ENCODE results near the gene TAF11L13.

Gene TAF11L13

GRCh38 chr5:17663182-17663581 is 31.3 kb downstream of the TAF11L13 start:
- Mint-ChIP-seq H3K4me3 (no peak overlapping the region), H3K27me3 (ENCODE audit: low read depth) (no peaks in the 10 kb centered on the region), H3K4me1 (no peaks in the 10 kb centered on the region), H3K36me3 (ENCODE audit: low read depth) (no peaks in the 10 kb centered on the region), H3K9me3 (peaks cover 14% of the 10 kb centered on the region), H3K27ac (no peak overlapping the region)
- no peak for TF ChIP-seq CTCF (IDR thresholded peaks at IDR 0.05; ENCODE audit: unreplicated experiment in 3 of 3)

- TF ChIP-seq CTCF (IDR thresholded peaks at IDR 0.05; ENCODE audit: unreplicated experiment in 3 of 3): no peak
- peaks cover 10% of the 10 kb centered on the region for H3K9me3 Mint-ChIP-seq
- no peak overlapping the region for H3K4me3 Mint-ChIP-seq
- H3K27me3 Mint-ChIP-seq (ENCODE audit: low read depth): no peaks in the 10 kb centered on the region
- no peaks in the 10 kb centered on the region for H3K4me1 Mint-ChIP-seq
- H3K36me3 Mint-ChIP-seq (ENCODE audit: low read depth): no peaks in the 10 kb centered on the region
- H3K27ac Mint-ChIP-seq: no peak overlapping the region
Observed at GRCh38 chr5:17665836-17666235, 33.9 kb downstream of the TAF11L13 start.

GRCh38 chr5:17666726-17667235 is 34.9 kb downstream of the TAF11L13 start:
- Mint-ChIP-seq H3K4me3 (no peak overlapping the region), H3K9me3 (peaks cover 6% of the 10 kb centered on the region), H3K4me1 (no peaks in the 10 kb centered on the region), H3K27ac (no peak overlapping the region), H3K27me3 (ENCODE audit: low read depth) (no peaks in the 10 kb centered on the region), H3K36me3 (ENCODE audit: low read depth) (no peaks in the 10 kb centered on the region)
- TF ChIP-seq CTCF (IDR thresholded peaks at IDR 0.05; ENCODE audit: unreplicated experiment in 3 of 3): no peak

- no peaks in the 10 kb centered on the region for H3K4me1 Mint-ChIP-seq
- no peaks in the 10 kb centered on the region for H3K36me3 Mint-ChIP-seq (ENCODE audit: low read depth)
- H3K9me3 Mint-ChIP-seq: peaks cover 6% of the 10 kb centered on the region
- TF ChIP-seq CTCF (IDR thresholded peaks at IDR 0.05; ENCODE audit: unreplicated experiment in 3 of 3): no peak
- H3K27ac Mint-ChIP-seq: no peak overlapping the region
- no peak overlapping the region for H3K4me3 Mint-ChIP-seq
- H3K27me3 Mint-ChIP-seq (ENCODE audit: low read depth): no peaks in the 10 kb centered on the region
Observed at GRCh38 chr5:17670353-17670752, 38.5 kb downstream of the TAF11L13 start.

- no peak overlapping the region for H3K4me3 Mint-ChIP-seq
- H3K9me3 Mint-ChIP-seq: no peaks in the 10 kb centered on the region
- TF ChIP-seq CTCF (IDR thresholded peaks at IDR 0.05; ENCODE audit: unreplicated experiment in 3 of 3): no peak
- H3K27ac Mint-ChIP-seq: no peak overlapping the region
- H3K4me1 Mint-ChIP-seq: no peaks in the 10 kb centered on the region
- H3K27me3 Mint-ChIP-seq (ENCODE audit: low read depth): no peaks in the 10 kb centered on the region
- no peaks in the 10 kb centered on the region for H3K36me3 Mint-ChIP-seq (ENCODE audit: low read depth)
Observed at GRCh38 chr5:17678751-17679324, 47.0 kb downstream of the TAF11L13 start.

- Mint-ChIP-seq H3K36me3 (ENCODE audit: low read depth) (no peaks in the 10 kb centered on the region), H3K4me3 (no peak overlapping the region), H3K27me3 (ENCODE audit: low read depth) (no peaks in the 10 kb centered on the region), H3K9me3 (no peaks in the 10 kb centered on the region), H3K27ac (no peak overlapping the region), H3K4me1 (no peaks in the 10 kb centered on the region)
- no peak for TF ChIP-seq CTCF (IDR thresholded peaks at IDR 0.05; ENCODE audit: unreplicated experiment in 3 of 3)
Observed at GRCh38 chr5:17679597-17680203, 47.8 kb downstream of the TAF11L13 start.
